Parathyroid adenoma (tissue), 2 donors: ENCODE data around the gene PSMA5.

Experiments used
- H2AFZ ChIP-seq: fragments of 300-600 bp; sonication (generic); one replicate; pipeline ENCODE4 v1.7.0; 2017; ENCODE audit warnings: antibody characterized with exemption, mild to moderate bottlenecking
- H3K27ac ChIP-seq: fragments of 300-600 bp; sonication (generic); one replicate; pipeline ENCODE4 v1.7.0; 2017
- H3K27me3 ChIP-seq: fragments of 300-600 bp; sonication (generic); one replicate; pipeline ENCODE4 v1.7.0; 2017; ENCODE audit warnings: low read length; ENCODE audit not compliant: control insufficient read depth, insufficient read depth
- H3K36me3 ChIP-seq: fragments of 300-600 bp; sonication (generic); one replicate; pipeline ENCODE4 v1.7.0; 2017; ENCODE audit warnings: low read length; ENCODE audit not compliant: control insufficient read depth, insufficient read depth
- H3K4me1 ChIP-seq: fragments of 300-600 bp; sonication (generic); one replicate; pipeline ENCODE4 v1.7.0; 2017; ENCODE audit warnings: control low read depth
- H3K4me2 ChIP-seq: fragments of 300-600 bp; sonication (generic); one replicate; pipeline ENCODE4 v1.7.0; 2017; ENCODE audit warnings: low read length
- H3K4me3 ChIP-seq: fragments of 300-600 bp; sonication (generic); one replicate; pipeline ENCODE4 v1.7.0; 2017; ENCODE audit warnings: low read depth, low read length
- H3K79me2 ChIP-seq: fragments of 300-600 bp; sonication (generic); one replicate; pipeline ENCODE4 v1.7.0; 2017; ENCODE audit warnings: control low read depth
- H3K9ac ChIP-seq: fragments of 300-600 bp; sonication (generic); one replicate; pipeline ENCODE4 v1.7.0; 2017; ENCODE audit warnings: mild to moderate bottlenecking
- H3K9me3 ChIP-seq: fragments of 300-600 bp; sonication (generic); one replicate; pipeline ENCODE4 v1.7.0; 2017; ENCODE audit warnings: low read length; ENCODE audit not compliant: control insufficient read depth
- TF ChIP-seq, protein P1 (sequence below): fragments of 300-600 bp; sonication (generic); IDR thresholded peaks from one replicate; pipeline ENCODE4 v1.7.0; 2017; ENCODE audit warnings: antibody characterized with exemption, mild to moderate bottlenecking
- donor health status: primary hyperparathyroidism.

The PSMA5 gene

GRCh38 chr1:109385417-109385816 is 40.8 kb downstream of the PSMA5 start:
- Histone ChIP-seq H3K4me2 (no peak overlapping the region), H3K27ac (no peak overlapping the region), H3K9ac (no peak overlapping the region), H3K36me3 (no peaks in the 10 kb centered on the region), H3K9me3 (no peaks in the 10 kb centered on the region), H2AFZ (no peak overlapping the region), H3K79me2 (peaks cover 5% of the 10 kb centered on the region), H3K27me3 (no peaks in the 10 kb centered on the region), H3K4me3 (no peak overlapping the region), H3K4me1 (no peaks in the 10 kb centered on the region)
- TF ChIP-seq, protein P1, sequence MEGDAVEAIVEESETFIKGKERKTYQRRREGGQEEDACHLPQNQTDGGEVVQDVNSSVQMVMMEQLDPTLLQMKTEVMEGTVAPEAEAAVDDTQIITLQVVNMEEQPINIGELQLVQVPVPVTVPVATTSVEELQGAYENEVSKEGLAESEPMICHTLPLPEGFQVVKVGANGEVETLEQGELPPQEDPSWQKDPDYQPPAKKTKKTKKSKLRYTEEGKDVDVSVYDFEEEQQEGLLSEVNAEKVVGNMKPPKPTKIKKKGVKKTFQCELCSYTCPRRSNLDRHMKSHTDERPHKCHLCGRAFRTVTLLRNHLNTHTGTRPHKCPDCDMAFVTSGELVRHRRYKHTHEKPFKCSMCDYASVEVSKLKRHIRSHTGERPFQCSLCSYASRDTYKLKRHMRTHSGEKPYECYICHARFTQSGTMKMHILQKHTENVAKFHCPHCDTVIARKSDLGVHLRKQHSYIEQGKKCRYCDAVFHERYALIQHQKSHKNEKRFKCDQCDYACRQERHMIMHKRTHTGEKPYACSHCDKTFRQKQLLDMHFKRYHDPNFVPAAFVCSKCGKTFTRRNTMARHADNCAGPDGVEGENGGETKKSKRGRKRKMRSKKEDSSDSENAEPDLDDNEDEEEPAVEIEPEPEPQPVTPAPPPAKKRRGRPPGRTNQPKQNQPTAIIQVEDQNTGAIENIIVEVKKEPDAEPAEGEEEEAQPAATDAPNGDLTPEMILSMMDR: no peak

DNA sequence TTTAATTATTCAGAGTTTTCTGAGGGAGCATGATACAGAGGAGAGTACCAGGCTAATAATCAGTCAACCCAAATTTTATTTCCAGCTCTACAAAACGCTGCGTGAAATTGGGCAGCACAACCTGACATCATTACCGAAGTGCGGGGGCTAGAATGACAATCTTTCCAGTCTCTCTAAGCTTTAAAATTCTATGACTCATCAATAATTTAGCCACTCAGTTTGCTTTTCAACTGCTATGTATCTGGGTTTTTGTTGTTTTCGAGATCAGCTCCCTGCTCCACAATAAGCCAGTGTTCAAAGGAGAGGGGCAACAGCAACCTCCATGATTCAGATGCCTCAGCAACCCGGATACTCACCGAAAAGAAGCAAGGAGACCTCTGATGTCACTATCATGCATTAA is 42.4 kb downstream of the PSMA5 start:
- Histone ChIP-seq H3K4me3 (no peak overlapping the region), H3K9ac (no peak overlapping the region), H3K79me2 (peaks cover 8% of the 10 kb centered on the region), H3K9me3 (no peaks in the 10 kb centered on the region), H3K4me2 (no peak overlapping the region), H3K27ac (no peak overlapping the region), H2AFZ (no peak overlapping the region), H3K27me3 (no peaks in the 10 kb centered on the region), H3K4me1 (no peaks in the 10 kb centered on the region), H3K36me3 (no peaks in the 10 kb centered on the region)
- TF ChIP-seq, protein P1: no peak

GRCh38 chr1:109383087-109383779 is 43.0 kb downstream of the PSMA5 start:
- Histone ChIP-seq H3K4me3 (no peak overlapping the region), H3K9me3 (no peaks in the 10 kb centered on the region), H3K27ac (no peak overlapping the region), H3K4me2 (no peak overlapping the region), H3K9ac (no peak overlapping the region), H3K36me3 (no peaks in the 10 kb centered on the region), H3K27me3 (no peaks in the 10 kb centered on the region), H3K79me2 (peaks cover 8% of the 10 kb centered on the region), H3K4me1 (no peaks in the 10 kb centered on the region), H2AFZ (no peak overlapping the region)
- TF ChIP-seq, protein P1: no peak

- no peak overlapping the region for H3K27ac ChIP-seq
These were observed 44.7 kb downstream of the PSMA5 start for GRCh38 chr1:109381573-109381972.

More at GRCh38 chr1:109381573-109381972, 44.7 kb downstream of the PSMA5 start:
- H2AFZ ChIP-seq: no peak overlapping the region
- no peaks in the 10 kb centered on the region for H3K27me3 ChIP-seq
- H3K79me2 ChIP-seq: peaks cover 8% of the 10 kb centered on the region
- no peak overlapping the region for H3K9ac ChIP-seq
- TF ChIP-seq, protein P1: no peak
- H3K4me1 ChIP-seq: no peaks in the 10 kb centered on the region
- H3K36me3 ChIP-seq: no peaks in the 10 kb centered on the region
- no peaks in the 10 kb centered on the region for H3K9me3 ChIP-seq
- no peak overlapping the region for H3K4me2 ChIP-seq
- no peak overlapping the region for H3K4me3 ChIP-seq
